K562 (cell line): Measurements from ENCODE around the gene GALNT17. TPM values are rescaled to one million over a fixed set of nuclear protein-coding genes. Genes with fewer than 3 reads are reported as not detected.

Source experiments
- ATAC-seq: fragments of 200-7000 bp; cut with Tn5 transposase; 3 replicates; pipeline ENCODE4 v1.9.1; 2020; ENCODE audit warnings: moderate library complexity
- BruUV-seq: library from RNA; stranded (reverse); fragments of 400-500 nt; replicated peaks from 2 replicates; lab custom pipeline; 2021; lab: Mats Ljungman, UMichigan
- CTCF ChIA-PET: fragments of 300-600 bp; formaldehyde crosslinking; extraction: SDS; loops from one replicate; lab custom pipeline; 2021; ENCODE audit warnings: low intra/inter-chr PET ratio; lab: Yijun Ruan, JAX
- POLR2A ChIA-PET: fragments of 300-600, 350-650 bp; sonication (Branson Sonifier 250); formaldehyde crosslinking; extraction: SDS; loops from one replicate; lab custom pipeline; 2021; ENCODE audit warnings: antibody characterized with exemption, inconsistent platforms; lab: Yijun Ruan, JAX
- DNase-seq, 4 experiments: peaks; one replicate each; pipeline versions ENCODE4 v3.0.0 to v3.0.0-alpha.2; 2011 to 2018; ENCODE audit warnings: low spot score in 3 of 4, mixed read lengths in 3 of 4; ENCODE audit errors: extremely low read depth in 1 of 4
- FAIRE-seq: peaks from 2 replicates; lab custom pipeline; 2011; peaks lifted over from hg19 to GRCh38; lab: Jason Lieb, UNC
- H2AFZ ChIP-seq: 2 replicates; pipeline ENCODE4 v1.6.0; 2011; ENCODE audit warnings: low read depth, low read length, control low read depth, inconsistent platforms
- H3K27ac ChIP-seq: fragments of 200-600 bp; 3 replicates; pipeline ENCODE4 v1.8.0; 2011; ENCODE audit warnings: low read depth, mild to moderate bottlenecking, control low read depth, inconsistent platforms, low read length, moderate library complexity, mixed read lengths; ENCODE audit errors: extremely low read depth
- H3K27me3 ChIP-seq, 2 experiments: fragments of 300-600 bp in 1 of 2; 2 replicates in 1 of 2; 3 replicates in 1 of 2; pipeline versions ENCODE4 v1.6.0 to v1.8.0; 2011; ENCODE audit warnings: inconsistent platforms in 2 of 2, low read length in 2 of 2, mild to moderate bottlenecking in 1 of 2, mixed read lengths in 1 of 2, moderate library complexity in 1 of 2; ENCODE audit not compliant: control insufficient read depth in 2 of 2, insufficient read depth in 2 of 2
- H3K36me3 ChIP-seq: fragments of 300-600 bp; 3 replicates; pipeline ENCODE4 v1.8.0; 2011; ENCODE audit warnings: mild to moderate bottlenecking, low read length, inconsistent platforms; ENCODE audit not compliant: control insufficient read depth, insufficient read depth
- H3K4me1 ChIP-seq, 2 experiments: fragments of 200-600 bp in 1 of 2; replicated peaks in 1 of 2; 2 replicates in 1 of 2; 3 replicates in 1 of 2; pipeline versions ENCODE4 v1.5.1 to v1.8.0; 2011; ENCODE audit warnings: inconsistent platforms in 2 of 2, low read length in 2 of 2, mild to moderate bottlenecking in 1 of 2, mixed read lengths in 1 of 2, moderate library complexity in 1 of 2; ENCODE audit not compliant: control insufficient read depth in 2 of 2, insufficient read depth in 2 of 2
- H3K4me2 ChIP-seq: 2 replicates; pipeline ENCODE4 v1.6.1; 2011; ENCODE audit warnings: low read length, control low read depth, inconsistent platforms, mixed read lengths; ENCODE audit not compliant: insufficient read depth
- H3K4me3 ChIP-seq: fragments of 200-600 bp; sonication (generic), shearing (Covaris generic); 2 replicates; pipeline ENCODE4 v1.5.1; 2016; ENCODE audit warnings: control low read depth, inconsistent platforms
- H3K79me2 ChIP-seq: fragments of 200-600 bp; 3 replicates; pipeline ENCODE4 v1.8.0; 2011; ENCODE audit warnings: low read length, inconsistent platforms; ENCODE audit not compliant: control insufficient read depth, insufficient read depth
- H3K9ac ChIP-seq, 2 experiments: 2 replicates each; pipeline versions ENCODE4 v1.6.0 to v1.6.1; 2011; ENCODE audit warnings: low read depth in 2 of 2, low read length in 2 of 2, control low read depth in 1 of 2, inconsistent platforms in 1 of 2, mild to moderate bottlenecking in 1 of 2, mixed read lengths in 1 of 2; ENCODE audit not compliant: insufficient read depth in 1 of 2
- H3K9me1 ChIP-seq: one replicate; pipeline ENCODE4 v1.6.0; 2011; ENCODE audit warnings: inconsistent platforms, mild to moderate bottlenecking, low read length, moderate library complexity; ENCODE audit not compliant: control insufficient read depth, insufficient read depth
- H3K9me3 ChIP-seq: replicated peaks from 2 replicates; pipeline ENCODE4 v1.5.1; 2011; ENCODE audit warnings: low read depth, low read length, inconsistent platforms; ENCODE audit not compliant: control insufficient read depth, insufficient read depth
- H4K20me1 ChIP-seq: replicated peaks from 2 replicates; pipeline ENCODE4 v1.6.1; 2011; ENCODE audit warnings: low read length, inconsistent platforms, mixed read lengths; ENCODE audit not compliant: control insufficient read depth, insufficient read depth
- FOXK2 ChIP-seq, 2 experiments: fragments of 450-650 bp; IDR thresholded peaks in 1 of 2; conservative IDR thresholded peaks in 1 of 2; 2 replicates each; pipeline ENCODE4 v1.6.1; 2016; ENCODE audit warnings: low read depth in 2 of 2, mild to moderate bottlenecking in 1 of 2
- KDM2B ChIP-seq: fragments of 250-450 bp; sonication (Bioruptor Pico); IDR thresholded peaks from 2 replicates; pipeline ENCODE4 v1.8.0; 2021; ENCODE audit warnings: mild to moderate bottlenecking, moderate library complexity
- PML ChIP-seq: IDR thresholded peaks from 2 replicates; pipeline ENCODE4 v1.6.1; 2012; ENCODE audit warnings: low read length, inconsistent platforms
- SMC3 ChIP-seq: conservative IDR thresholded peaks from 2 replicates; pipeline ENCODE4 v1.6.1; 2011; ENCODE audit warnings: low read depth, low read length, improper control_type of control experiment; ENCODE audit not compliant: insufficient read depth
- SRSF1 ChIP-seq: fragments of 200-400 bp; formaldehyde crosslinking; IDR thresholded peaks from 2 replicates; pipeline ENCODE4 v1.6.1; 2017; ENCODE audit warnings: mild to moderate bottlenecking, low read depth, low read length, moderate library complexity
- WGBS: fragments of 100-300 bp; shearing (Covaris generic); methylation state at CpG from one replicate; pipeline ENCODE4 v1.1.6; 2016; ENCODE audit warnings: low coverage, mixed read lengths; ENCODE audit not compliant: insufficient coverage; ENCODE audit errors: missing lambda C conversion rate; 5-methylcytosine and 5-hydroxymethylcytosine counted together
- in situ Hi-C: fragments of 300-500 bp; cut with MboI; formaldehyde crosslinking; loops from 4 replicates; pipeline ENCODE4 v1.15.0; 2018; ENCODE audit warnings: inconsistent platforms, mixed read lengths
- intact Hi-C: fragments of 100-400 bp; cut with micrococcal nuclease; formaldehyde crosslinking; loops from 2 replicates; pipeline ENCODE4 v1.14.2; 2022
- polyA plus RNA-seq, 8 experiments: library from polyadenylated mRNA; depleted of rRNA in 4 of 8; stranded (reverse) in 5 of 8; unstranded in 3 of 8; fragments of >200 nt; fragmentation: Nextera tagmentation in 2 of 8; fragmentation: Illumina TruSeq in 1 of 8; extraction: Ambion mirVana in 2 of 8; extraction: Trizol in 1 of 8; gene quantifications; 2 replicates each; pipeline versions ENCODE4 v1.2.1 to v1.2.3, GENCODE V29; 2011 to 2014; ENCODE audit warnings: inconsistent platforms in 1 of 8, missing spikeins in 1 of 8
- total RNA-seq, 7 experiments: library from RNA; depleted of rRNA in 6 of 7; stranded (reverse); fragments of >200 nt in 6 of 7; fragmentation: Illumina TruSeq in 2 of 7; extraction: Trizol in 2 of 7; gene quantifications; 2 replicates each; pipeline versions ENCODE4 v1.2.1 to v1.2.3, GENCODE V29; 2011 to 2021; ENCODE audit warnings: low replicate concordance in 1 of 7
- TF ChIP-seq, protein P1 (sequence below): sonication (generic); formaldehyde crosslinking; IDR thresholded peaks from 2 replicates; pipeline ENCODE4 v1.5.0; 2020; ENCODE audit warnings: missing genetic modification reagents
- TF ChIP-seq, protein P2 (sequence below): sonication (generic); formaldehyde crosslinking; IDR thresholded peaks from 2 replicates; pipeline ENCODE4 v1.8.0; 2022; ENCODE audit warnings: missing genetic modification reagents, mild to moderate bottlenecking, borderline replicate concordance

Gene GALNT17
- total and polyA plus RNA-seq, 9 of the 15 experiments (the other 6 are each of a cell fraction or from before 2014, with no cell fraction given), result not detected

DNA sequence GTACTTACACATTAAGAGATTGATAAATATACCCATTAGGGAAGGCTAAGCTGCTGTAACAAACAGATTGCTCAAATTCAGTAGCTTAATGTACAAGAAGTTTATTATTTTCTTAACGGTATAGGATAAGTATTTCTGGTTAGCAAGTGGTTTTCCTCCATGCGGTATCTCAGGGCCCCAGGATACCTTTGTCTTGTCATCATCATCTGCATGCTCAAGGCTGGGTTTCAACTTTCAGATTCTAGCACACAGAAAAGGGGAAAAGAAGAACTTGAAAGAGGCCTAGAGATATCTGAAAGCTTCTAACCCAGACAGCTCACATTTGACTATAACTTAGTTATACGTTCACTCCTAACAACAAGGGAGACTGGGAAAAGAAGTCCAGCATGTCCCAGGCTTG, 11.8 kb upstream of the GALNT17 start (continued):
- TF ChIP-seq, protein P1, sequence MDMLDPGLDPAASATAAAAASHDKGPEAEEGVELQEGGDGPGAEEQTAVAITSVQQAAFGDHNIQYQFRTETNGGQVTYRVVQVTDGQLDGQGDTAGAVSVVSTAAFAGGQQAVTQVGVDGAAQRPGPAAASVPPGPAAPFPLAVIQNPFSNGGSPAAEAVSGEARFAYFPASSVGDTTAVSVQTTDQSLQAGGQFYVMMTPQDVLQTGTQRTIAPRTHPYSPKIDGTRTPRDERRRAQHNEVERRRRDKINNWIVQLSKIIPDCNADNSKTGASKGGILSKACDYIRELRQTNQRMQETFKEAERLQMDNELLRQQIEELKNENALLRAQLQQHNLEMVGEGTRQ (CRISPR knock-in tag), result no peak

DNA sequence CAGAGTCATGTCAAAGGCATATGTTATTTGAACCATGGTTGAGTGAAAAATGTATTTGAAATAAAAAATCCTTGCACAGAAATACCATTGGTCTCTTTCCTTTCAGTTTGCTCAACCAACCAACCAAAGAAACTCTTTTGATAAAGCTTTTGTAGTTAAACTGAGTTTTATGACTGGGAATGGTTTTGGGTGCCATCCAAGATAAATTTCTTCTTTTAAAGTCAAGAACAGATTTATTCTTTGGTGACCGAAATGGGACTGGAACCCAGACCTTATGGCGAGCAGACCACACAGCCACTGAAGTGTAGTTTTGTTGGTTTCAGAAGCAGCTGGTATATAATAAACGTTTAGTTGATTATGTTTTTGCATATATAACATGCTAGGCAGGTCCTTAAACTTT, 2.8 kb upstream of the GALNT17 start:
- CTCF ChIA-PET, result no interaction called here
- Histone ChIP-seq H3K27me3 (no peaks in the 10 kb centered on the region), H3K4me2 (no peak overlapping the region), H4K20me1 (no peaks in the 10 kb centered on the region), H3K9ac (no peak overlapping the region), H3K36me3 (no peaks in the 10 kb centered on the region), H3K9me3 (no peaks in the 10 kb centered on the region)
- in situ Hi-C loops, result no loop called here
- no TSS peak for BruUV-seq
- intact Hi-C loops, result no loop called here
- no peak for DNase-seq
- TF ChIP-seq PML (no peak), SRSF1 (no peak), FOXK2 (conservative IDR thresholded peaks at IDR 0.05 in 1 of 2, IDR thresholded peaks at IDR 0.05 in 1 of 2; ENCODE audit: low read depth in 2 of 2) (no peak), KDM2B (no peak), SMC3 (no peak)
- TF ChIP-seq, protein P2, sequence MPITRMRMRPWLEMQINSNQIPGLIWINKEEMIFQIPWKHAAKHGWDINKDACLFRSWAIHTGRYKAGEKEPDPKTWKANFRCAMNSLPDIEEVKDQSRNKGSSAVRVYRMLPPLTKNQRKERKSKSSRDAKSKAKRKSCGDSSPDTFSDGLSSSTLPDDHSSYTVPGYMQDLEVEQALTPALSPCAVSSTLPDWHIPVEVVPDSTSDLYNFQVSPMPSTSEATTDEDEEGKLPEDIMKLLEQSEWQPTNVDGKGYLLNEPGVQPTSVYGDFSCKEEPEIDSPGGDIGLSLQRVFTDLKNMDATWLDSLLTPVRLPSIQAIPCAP (CRISPR knock-in tag), result no peak
- TF ChIP-seq, protein P1 (CRISPR knock-in tag), result no peak
- TF ChIP-seq, all 486 proteins: peak for 0
- no peaks in the 10 kb centered on the region; a peak in 1 of 5 replicates for H3K4me1 ChIP-seq
- FAIRE-seq (no peak), ATAC-seq (no peak)
- H3K79me2 ChIP-seq, result no peaks in the 10 kb centered on the region
- POLR2A ChIA-PET, result no interaction called here
- H3K4me3 ChIP-seq, result no peak overlapping the region
- no peak overlapping the region for H2AFZ ChIP-seq
- H3K27ac ChIP-seq, result no peak overlapping the region
- 0% methylated on average over 3 of the region's 3 CpGs for WGBS
- H3K9me1 ChIP-seq, result no peaks in the 10 kb centered on the region
